ENCODE results near the gene RETSAT. TPM values are rescaled to one million over a fixed set of nuclear protein-coding genes. Genes with fewer than 3 reads are reported as not detected.

The RETSAT gene
- total and polyA plus RNA-seq, 2 of the 13 experiments (the other 11 are each of a cell fraction or from before 2014, with no cell fraction given), result 46.7 to 61.0 TPM

DNA sequence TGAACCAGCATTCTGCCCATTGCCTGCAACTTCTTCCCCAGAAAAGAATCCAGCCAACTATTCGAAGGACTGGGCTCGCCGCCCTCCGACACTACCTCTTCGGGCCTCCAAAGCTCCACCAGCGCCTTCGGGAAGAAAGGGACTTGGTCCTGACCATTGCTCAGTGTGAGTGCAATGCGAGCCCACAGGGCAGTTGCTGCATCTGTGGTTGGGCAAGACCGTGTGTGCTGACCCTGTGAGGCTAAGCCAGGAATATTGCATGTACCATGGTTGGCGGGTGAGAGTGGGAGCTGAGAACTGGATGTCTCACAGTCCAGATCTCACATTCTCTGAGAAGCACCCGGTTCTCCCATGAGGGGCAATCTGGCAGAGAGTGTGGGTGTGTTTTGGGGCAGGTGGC is 16.7 kb upstream of the RETSAT start (continued):
- peak; percentile 75; the same call in 1 of the 2 replicates for TF ChIP-seq ZBTB33 (CRISPR knock-in tag; IDR thresholded peaks at IDR 0.05)
- no peak for TF ChIP-seq ZNF333 (CRISPR knock-in tag; IDR thresholded peaks at IDR 0.05; ENCODE audit: borderline replicate concordance)
- TF ChIP-seq, protein P1, sequence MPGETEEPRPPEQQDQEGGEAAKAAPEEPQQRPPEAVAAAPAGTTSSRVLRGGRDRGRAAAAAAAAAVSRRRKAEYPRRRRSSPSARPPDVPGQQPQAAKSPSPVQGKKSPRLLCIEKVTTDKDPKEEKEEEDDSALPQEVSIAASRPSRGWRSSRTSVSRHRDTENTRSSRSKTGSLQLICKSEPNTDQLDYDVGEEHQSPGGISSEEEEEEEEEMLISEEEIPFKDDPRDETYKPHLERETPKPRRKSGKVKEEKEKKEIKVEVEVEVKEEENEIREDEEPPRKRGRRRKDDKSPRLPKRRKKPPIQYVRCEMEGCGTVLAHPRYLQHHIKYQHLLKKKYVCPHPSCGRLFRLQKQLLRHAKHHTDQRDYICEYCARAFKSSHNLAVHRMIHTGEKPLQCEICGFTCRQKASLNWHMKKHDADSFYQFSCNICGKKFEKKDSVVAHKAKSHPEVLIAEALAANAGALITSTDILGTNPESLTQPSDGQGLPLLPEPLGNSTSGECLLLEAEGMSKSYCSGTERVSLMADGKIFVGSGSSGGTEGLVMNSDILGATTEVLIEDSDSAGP (CRISPR knock-in tag; IDR thresholded peaks at IDR 0.05; ENCODE audit: borderline replicate concordance), result peak; percentile 14; the same call in 1 of the 2 replicates
- TF ChIP-seq TCF7L2 (IDR thresholded peaks at IDR 0.05; ENCODE audit: low read depth, low read length), result no peak
- TF ChIP-seq ZNF790 (CRISPR knock-in tag; IDR thresholded peaks at IDR 0.05; ENCODE audit: borderline replicate concordance), result no peak
- TF ChIP-seq KDM5B (CRISPR knock-in tag; IDR thresholded peaks at IDR 0.05; ENCODE audit: borderline replicate concordance), result no peak
- TF ChIP-seq ZNF143 (CRISPR knock-in tag; IDR thresholded peaks at IDR 0.05), result no peak
- no peak for TF ChIP-seq ZNF496 (CRISPR knock-in tag; IDR thresholded peaks at IDR 0.05; ENCODE audit: insufficient replicate concordance)

GRCh38 chr2:85369500-85369899 is 15.2 kb upstream of the RETSAT start:
- Histone ChIP-seq H3K4me1 (ENCODE audit: insufficient read depth, low read length) (peaks cover 48% of the 10 kb centered on the region), H3K4me2 (ENCODE audit: low read depth, low read length) (0 out of 2 replicates have a peak overlapping the region, but pooled peaks have one; percentile 0), H3K4me3 (replicated peaks in 1 of 3; ENCODE audit: insufficient read depth in 1 of 3, low read depth in 2 of 3, low read length in 3 of 3) (no peak overlapping the region), H3K79me2 (ENCODE audit: insufficient read depth, low read length) (no peaks in the 10 kb centered on the region), H3K36me3 (replicated peaks in 1 of 2; ENCODE audit: control insufficient read depth in 1 of 2, insufficient read depth in 2 of 2, low read length in 2 of 2) (no peaks in the 10 kb centered on the region), H3K9me3 (ENCODE audit: low read length) (no peaks in the 10 kb centered on the region), H4K20me1 (ENCODE audit: insufficient read depth, low read length) (no peaks in the 10 kb centered on the region), H3K27ac (ENCODE audit: extremely low read length, insufficient read depth, low read length) (no peak overlapping the region), H3K27me3 (ENCODE audit: control insufficient read depth in 1 of 2, insufficient read depth in 2 of 2, low read length in 2 of 2) (no peaks in the 10 kb centered on the region), H2AFZ (ENCODE audit: low read length) (no peak overlapping the region), H3K9ac (ENCODE audit: insufficient read depth, low read depth, low read length) (no peak overlapping the region)
- DNase-seq (ENCODE audit: low spot score) (no peak), ATAC-seq (no peak), FAIRE-seq (no peak)
- ChIA-PET CTCF (ENCODE audit: low intra/inter-chr PET ratio, low total read pairs) (no interaction called here), POLR2A (interaction anchor here (1.1 to 2.9 kb wide), 7 partner anchors 15 to 215 kb away, joined by 3 to 25 read pairs (median 6); partner anchors contain the start of genes ELMOD3, MAT2A, RETSAT and SH2D6)
- 81% methylated on average over 4 of the region's 5 CpGs for WGBS (ENCODE audit: low lambda C conversion rate)
- no TSS peak for BruUV-seq (replicated peaks)
- intact Hi-C loops (cut with micrococcal nuclease; ENCODE audit: unreplicated experiment), result no loop called here
- TF ChIP-seq ZFX (CRISPR knock-in tag; IDR thresholded peaks at IDR 0.05; ENCODE audit: low read depth) (peak; percentile 28; the same call in 1 of the 2 replicates), DDIT3 (CRISPR knock-in tag; IDR thresholded peaks at IDR 0.05) (no peak)
- in situ Hi-C loops (cut with HindIII; ENCODE audit: extremely low pct_ligation_motif_present, low pct_unique_long_range_greater_than_20kb), result no loop called here

Data from HepG2 (cell line).